Effector CD4-positive, alpha-beta T cell (primary cell): Measurements from ENCODE around the gene ANKRD37.

Experiments
- DNase-seq: peaks from one replicate; pipeline ENCODE4 v3.0.0-alpha.2; 2020

Gene ANKRD37

GRCh38 chr4:185380320-185380719 is 16.3 kb upstream of the ANKRD37 start:
- DNase-seq: no peak

DNA sequence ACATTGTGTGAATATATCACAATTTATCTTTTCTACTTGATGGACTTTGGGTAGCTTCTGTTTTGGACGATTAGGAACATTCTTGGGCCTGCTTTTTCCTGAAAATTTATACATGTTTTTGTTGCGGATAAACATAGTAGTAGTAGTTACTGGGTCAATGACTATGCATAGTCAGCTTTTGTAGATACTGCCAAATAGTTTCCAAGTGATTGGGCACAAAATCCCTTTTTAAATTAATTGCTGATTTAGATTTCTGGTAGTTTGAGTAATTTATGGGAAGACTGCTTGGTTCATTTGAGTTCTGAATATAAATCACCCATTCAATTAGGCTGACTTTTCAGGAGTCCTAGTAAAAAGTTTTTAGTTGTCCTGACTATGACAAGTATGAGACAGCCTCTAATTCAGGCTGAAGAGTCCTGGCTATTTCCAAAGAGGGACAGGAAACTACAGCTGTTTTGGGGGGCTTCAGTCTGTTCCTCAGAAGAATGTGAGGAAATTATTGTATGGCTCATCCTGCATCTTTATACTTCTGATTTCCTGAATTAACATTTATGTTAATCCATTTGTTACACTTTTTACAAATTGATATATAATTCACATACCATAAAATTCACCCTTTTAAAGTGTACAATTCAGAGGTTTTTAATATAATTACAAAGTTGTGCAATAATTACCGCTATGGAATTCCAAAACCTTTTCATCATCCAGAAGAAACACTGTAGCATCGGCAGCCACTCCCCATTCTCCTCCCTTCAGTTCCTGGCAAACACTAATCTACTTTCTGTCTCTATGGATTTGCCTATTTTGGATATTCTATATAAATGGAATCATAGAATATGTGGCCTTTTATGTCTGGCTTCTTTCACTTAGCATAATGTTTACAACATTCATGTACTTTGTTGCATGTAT is 15.1 kb upstream of the ANKRD37 start:
- no peak for DNase-seq

- DNase-seq: no peak
These were observed 13.9 kb upstream of the ANKRD37 start for GRCh38 chr4:185382754-185383153.

DNA sequence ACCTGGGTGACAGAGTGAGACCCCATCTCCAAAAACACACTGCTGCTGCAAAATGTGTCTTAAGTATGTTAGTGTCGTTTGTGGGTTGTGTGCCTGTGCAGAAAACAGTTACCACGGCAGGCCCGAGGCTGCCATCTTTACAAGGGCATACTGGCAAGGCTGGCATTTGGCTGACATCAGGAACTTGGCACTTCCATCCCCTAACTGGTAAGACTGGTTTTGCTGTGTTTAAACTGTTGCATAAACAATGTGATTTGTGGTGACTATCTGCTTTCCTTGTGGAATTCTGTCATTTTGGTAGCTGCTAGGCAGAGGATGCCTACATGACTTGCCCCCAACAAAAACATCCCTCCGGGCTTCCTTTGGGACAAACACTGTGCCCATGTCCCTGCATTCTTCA is 13.2 kb upstream of the ANKRD37 start:
- DNase-seq: no peak

DNA sequence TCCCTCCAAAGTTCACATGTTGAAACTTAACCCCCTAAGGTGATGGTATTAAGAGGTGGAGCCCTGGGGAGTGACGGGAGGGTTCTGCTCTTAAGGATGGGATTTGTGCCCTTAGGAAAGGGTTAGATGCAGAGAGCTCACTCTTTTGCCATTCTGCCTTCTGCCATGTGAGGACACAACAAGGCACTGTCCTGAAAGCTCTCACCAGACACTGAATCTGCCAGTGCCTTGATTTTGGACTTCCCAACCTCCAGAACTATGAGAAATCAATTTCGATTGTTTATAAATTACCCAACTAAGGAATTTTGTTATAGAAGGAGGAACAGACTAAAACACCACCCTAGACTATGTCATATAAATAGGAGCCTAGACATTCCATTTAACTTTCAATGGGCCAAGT is 12.6 kb upstream of the ANKRD37 start:
- DNase-seq: no peak

DNA sequence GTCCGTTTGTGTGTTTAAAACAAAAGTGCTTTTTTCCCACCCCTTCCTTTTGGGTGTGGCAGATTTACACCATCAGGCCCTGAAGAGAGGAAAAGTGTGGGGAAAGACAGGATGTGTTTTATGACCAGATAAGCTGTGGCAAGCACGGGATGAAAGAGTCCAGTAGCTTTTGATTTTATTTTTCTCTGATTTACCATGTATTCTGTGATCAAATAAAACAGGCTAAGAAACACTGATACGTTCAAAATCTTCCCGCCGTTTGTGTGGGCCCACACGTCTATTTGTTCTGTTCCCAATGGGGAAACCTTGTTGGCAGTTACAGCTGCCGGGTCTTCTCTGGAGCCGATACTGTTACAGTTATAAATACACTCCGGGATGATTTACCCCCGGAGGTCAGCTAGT is 11.7 kb upstream of the ANKRD37 start:
- DNase-seq: no peak

DNA sequence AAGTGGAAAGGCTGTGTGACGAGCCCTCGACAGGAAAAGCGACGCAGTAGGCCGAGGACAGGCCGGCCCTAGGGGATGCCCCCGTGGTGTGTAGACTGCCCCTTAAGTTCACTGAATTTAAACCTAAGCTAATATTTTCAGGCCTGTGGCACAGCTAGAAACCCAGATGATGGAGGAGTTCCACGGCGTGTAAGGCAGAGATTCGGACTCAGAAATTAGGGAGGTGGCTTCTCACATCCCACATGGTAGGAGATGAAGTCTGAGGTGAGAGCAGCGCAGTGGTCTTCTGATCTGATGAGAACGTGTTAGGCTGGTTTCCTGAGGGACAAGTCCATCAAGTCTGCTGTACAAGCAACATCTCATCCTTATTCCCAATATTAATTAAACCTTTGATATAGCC is 8.7 kb upstream of the ANKRD37 start:
- DNase-seq: no peak

GRCh38 chr4:185390941-185391340 is 5.7 kb upstream of the ANKRD37 start:
- DNase-seq: no peak

GRCh38 chr4:185392156-185392555 is 4.5 kb upstream of the ANKRD37 start:
- no peak for DNase-seq

- DNase-seq: no peak
These were observed 1.9 kb upstream of the ANKRD37 start for GRCh38 chr4:185394568-185395237.

GRCh38 chr4:185395238-185395955 is 1.2 kb upstream of the ANKRD37 start, which contains the start of gene LRP2BP:
Gene LRP2BP, minus strand, starts transcription at chr4:185395924. Its CDS starts 17,738 bp downstream, at chr4:185378186.
- no peak for DNase-seq

DNA sequence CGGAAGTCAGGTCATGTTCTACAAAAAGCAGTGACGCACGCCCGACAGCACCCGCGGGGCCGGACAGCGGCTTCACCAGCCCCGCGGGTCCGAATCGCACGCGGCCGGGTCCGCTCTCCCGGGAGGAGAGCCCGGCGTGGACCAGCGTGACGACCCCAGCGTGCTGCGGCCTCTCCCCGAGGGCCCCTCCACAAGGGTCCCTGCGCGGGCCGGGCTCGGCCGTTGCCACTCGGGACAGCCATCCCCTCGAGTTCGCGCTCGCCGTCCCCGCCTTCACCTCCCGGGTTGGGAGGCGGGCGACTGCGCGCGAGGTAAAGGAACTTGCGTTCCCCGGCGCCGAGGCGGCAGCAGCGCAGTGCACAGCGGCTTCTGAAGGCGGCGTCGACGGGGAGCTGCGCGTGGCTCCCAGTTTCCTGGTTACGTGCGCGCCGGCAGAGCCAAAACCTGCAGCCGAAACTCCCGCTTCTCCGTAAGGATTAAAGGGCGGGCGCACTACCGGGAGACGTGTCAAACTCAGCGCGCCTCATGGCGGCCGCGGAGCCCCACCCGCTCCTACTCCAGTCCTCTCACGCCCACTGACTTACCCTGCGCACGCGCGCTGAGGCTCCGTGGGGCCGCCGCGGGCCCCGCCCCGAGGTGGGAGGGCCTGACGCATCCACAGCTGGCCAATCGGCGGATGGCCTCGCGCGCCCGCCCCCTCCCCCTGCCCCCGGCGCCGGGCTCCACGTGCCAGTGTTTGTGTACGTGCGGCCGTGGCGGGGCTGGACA is 501 bp upstream of the ANKRD37 start:
- DNase-seq: peak; percentile 89

DNA sequence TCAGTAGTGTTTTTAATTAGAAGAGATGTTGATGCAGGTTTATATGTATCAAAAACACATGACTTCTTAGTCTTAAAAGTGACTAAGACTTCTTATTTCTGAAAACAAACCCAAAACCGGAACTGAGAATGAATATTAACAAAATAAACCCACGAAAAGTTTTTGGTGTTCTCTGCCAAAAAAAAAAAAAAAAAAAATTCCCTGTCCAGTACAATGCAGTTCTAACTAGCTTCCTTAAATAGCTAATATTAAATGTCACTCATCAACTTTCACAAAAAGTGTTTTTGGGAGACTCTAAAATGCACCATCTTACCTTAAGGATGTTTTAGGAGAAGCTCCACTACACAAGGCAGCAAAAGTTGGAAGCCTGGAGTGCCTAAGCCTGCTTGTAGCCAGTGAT is 2.0 kb downstream of the ANKRD37 start:
- no peak for DNase-seq

GRCh38 chr4:185399466-185399865 is 2.8 kb downstream of the ANKRD37 start:
- DNase-seq: no peak

DNA sequence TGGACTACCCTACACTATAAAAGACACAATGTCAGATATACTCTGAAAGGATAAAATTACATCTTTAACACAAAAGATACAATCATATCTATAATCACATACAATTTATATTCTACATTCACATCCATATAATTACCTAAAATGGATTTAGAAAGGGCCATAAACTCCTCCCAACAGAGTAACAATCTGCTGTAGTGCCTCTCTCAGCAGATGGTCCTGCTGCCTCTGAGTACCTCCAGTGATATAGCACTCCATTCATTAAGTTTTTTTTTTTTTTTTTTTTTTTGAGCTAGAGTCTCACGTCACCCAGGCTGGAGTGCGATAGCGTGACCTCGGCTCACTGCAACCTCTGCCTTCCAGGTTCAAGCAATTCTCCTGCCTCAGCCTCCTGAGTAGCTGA is 7.4 kb downstream of the ANKRD37 start:
- no peak for DNase-seq

DNA sequence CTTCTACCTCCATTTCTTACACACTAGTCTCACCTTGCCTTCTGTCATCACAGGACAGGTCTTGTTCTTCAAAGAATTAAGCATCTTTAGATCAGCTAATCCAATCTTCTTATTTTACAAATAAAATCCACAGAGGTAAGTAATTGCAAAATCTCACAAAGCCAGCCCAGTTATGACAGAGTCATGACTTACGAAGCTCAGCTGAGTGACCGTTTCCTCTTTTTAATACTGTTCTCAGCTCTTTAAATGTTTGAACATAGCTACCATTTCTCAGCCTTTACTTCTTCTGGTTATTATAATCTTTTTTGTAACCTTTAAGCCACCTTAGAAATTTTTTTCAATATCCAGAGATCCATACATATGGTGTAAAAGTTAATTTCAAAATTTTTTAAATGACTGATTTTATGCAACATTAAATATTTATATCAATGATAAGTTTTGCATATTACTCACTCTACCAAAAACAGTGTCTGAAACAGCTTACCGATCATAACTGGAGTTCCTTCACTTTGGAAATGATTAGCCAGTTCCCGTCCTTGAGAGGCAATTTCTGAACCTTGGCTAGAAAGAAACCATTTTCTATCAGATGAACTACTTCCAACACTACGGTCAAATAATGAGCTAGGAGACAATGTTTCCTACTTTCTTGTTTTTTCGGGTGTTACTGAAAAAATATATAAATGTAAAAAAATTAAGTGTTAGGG is 8.8 kb downstream of the ANKRD37 start:
- DNase-seq: no peak

- no peak for DNase-seq
These were observed 11.8 kb downstream of the ANKRD37 start for GRCh38 chr4:185408432-185408831.

- no peak for DNase-seq
These were observed 15.2 kb downstream of the ANKRD37 start for GRCh38 chr4:185411849-185412248.

- DNase-seq: no peak
These were observed 15.8 kb downstream of the ANKRD37 start for GRCh38 chr4:185412412-185412811.

- no peak for DNase-seq
These were observed 20.3 kb downstream of the ANKRD37 start for GRCh38 chr4:185416955-185417354.

GRCh38 chr4:185421366-185422124 is 24.9 kb downstream of the ANKRD37 start:
- DNase-seq: no peak
